Right cardiac atrium (tissue), 5 donors: Measurements from ENCODE around the gene SPO11. TPM values are rescaled to one million over a fixed set of nuclear protein-coding genes. Genes with fewer than 3 reads are reported as not detected.

Experiments
- ATAC-seq, 2 donors: fragments of 200-7000 bp; cut with Tn5 transposase; one replicate each; pipeline versions ENCODE4 v1.8.0 to v1.9.1; 2020; ENCODE audit warnings: moderate library complexity in 2 of 2, mild to moderate bottlenecking in 1 of 2
- DNase-seq, 3 donors: peaks; one replicate each; pipeline ENCODE4 v3.0.0-alpha.2; 2020
- H3K27ac ChIP-seq: one replicate; pipeline ENCODE4 v1.5.1; 2013; ENCODE audit warnings: mild to moderate bottlenecking, low read length, control low read depth, moderate library complexity
- H3K27me3 ChIP-seq: one replicate; pipeline ENCODE4 v1.6.1; 2013; ENCODE audit not compliant: control insufficient read depth, insufficient read depth
- H3K4me1 ChIP-seq: one replicate; pipeline ENCODE4 v1.6.1; 2013; ENCODE audit warnings: low read length; ENCODE audit not compliant: control insufficient read depth, insufficient read depth
- H3K4me3 ChIP-seq: one replicate; pipeline ENCODE4 v1.5.1; 2013; ENCODE audit warnings: low read length, control low read depth
- H3K9me3 ChIP-seq: one replicate; pipeline ENCODE4 v1.6.1; 2013; ENCODE audit warnings: low read length; ENCODE audit not compliant: control insufficient read depth
- WGBS: extraction: QIAGEN DNeasy Blood & Tissue Kit; methylation state at CpG from one replicate; pipeline ENCODE4 v1.1.7; 2013; 5-methylcytosine and 5-hydroxymethylcytosine counted together
- intact Hi-C, 4 donors: fragments of 100-400 bp; cut with DNase I; formaldehyde crosslinking; loops; one replicate each; pipeline versions ENCODE4 v1.11.0 to v1.14.0; 2022 to 2023
- polyA plus RNA-seq: library from polyadenylated mRNA; stranded (reverse); fragments of 200-250 nt; gene quantifications from one replicate; pipeline ENCODE4 v1.2.3, GENCODE V29; 2013
- total RNA-seq, 4 donors: library from RNA; stranded (reverse); fragmentation: NEBNext Ultra II Directional; extraction: Animal tissue kit (Norgen Biotek cat#: 25700); gene quantifications; one replicate each; pipeline ENCODE4 v1.2.1, GENCODE V29; 2021
- donor health status: healthy with polysubstance abuse.
- donor health status: DM: no; HTN: yes; CAD: no.
- donor health status: DM: no; HTN: no; CAD: no.
- donor health status: DM: no; HTN: yes; CAD: no; lungs with severe emphysema.
- donor health status: DM: yes; HTN: yes; CAD: no.

Gene SPO11
- total and polyA plus RNA-seq, 5 donors = not detected

- WGBS = 79% methylated on average over 6 of the region's 6 CpGs
- DNase-seq = no peak
- no peak overlapping the region for H3K27ac ChIP-seq
Measured at GRCh38 chr20:57312138-57312537, 17.5 kb upstream of the SPO11 start.

GRCh38 chr20:57313230-57313629 lies 16.4 kb upstream of the SPO11 start:
- Histone ChIP-seq H3K9me3 (no peaks in the 10 kb centered on the region), H3K4me3 (no peak overlapping the region), H3K27me3 (no peaks in the 10 kb centered on the region), H3K27ac (no peak overlapping the region), H3K4me1 (no peaks in the 10 kb centered on the region)
- 57% methylated on average over 5 of the region's 5 CpGs for WGBS
- DNase-seq = no peak
- ATAC-seq = no peak
- intact Hi-C loops = no loop called here

More at GRCh38 chr20:57312138-57312537, 17.5 kb upstream of the SPO11 start:
- no peaks in the 10 kb centered on the region for H3K9me3 ChIP-seq
- no peak for ATAC-seq
- no peaks in the 10 kb centered on the region for H3K27me3 ChIP-seq
- no peaks in the 10 kb centered on the region for H3K4me1 ChIP-seq
- H3K4me3 ChIP-seq = no peak overlapping the region
- intact Hi-C loops = no loop called here

GRCh38 chr20:57313951-57314350 lies 15.7 kb upstream of the SPO11 start:
- Histone ChIP-seq H3K27ac (no peak overlapping the region), H3K9me3 (no peaks in the 10 kb centered on the region), H3K4me3 (no peak overlapping the region), H3K4me1 (no peaks in the 10 kb centered on the region), H3K27me3 (no peaks in the 10 kb centered on the region)
- ATAC-seq (no peak), DNase-seq (no peak)
- 90% methylated on average over 5 of the region's 5 CpGs for WGBS
- intact Hi-C loops = no loop called here

GRCh38 chr20:57315083-57315975 lies 14.3 kb upstream of the SPO11 start:
- H3K4me1 ChIP-seq = no peaks in the 10 kb centered on the region
- intact Hi-C loops = no loop called here

GRCh38 chr20:57315976-57316480 lies 13.6 kb upstream of the SPO11 start:
- Histone ChIP-seq H3K27me3 (no peaks in the 10 kb centered on the region), H3K4me1 (no peaks in the 10 kb centered on the region), H3K27ac (no peak overlapping the region), H3K9me3 (no peaks in the 10 kb centered on the region), H3K4me3 (no peak overlapping the region)
- ATAC-seq (no peak), DNase-seq (no peak)
- intact Hi-C loops = no loop called here
- 82% methylated on average over 8 of the region's 8 CpGs for WGBS

More at GRCh38 chr20:57315083-57315975, 14.3 kb upstream of the SPO11 start:
- 77% methylated on average over 8 of the region's 8 CpGs for WGBS
- Histone ChIP-seq H3K4me3 (no peak overlapping the region), H3K27ac (no peak overlapping the region), H3K27me3 (no peaks in the 10 kb centered on the region), H3K9me3 (no peaks in the 10 kb centered on the region)
- DNase-seq = no peak
- no peak for ATAC-seq

GRCh38 chr20:57316795-57317201 lies 12.8 kb upstream of the SPO11 start:
- intact Hi-C loops = no loop called here
- 77% methylated on average over 9 of the region's 9 CpGs for WGBS
- no peaks in the 10 kb centered on the region for H3K9me3 ChIP-seq
- H3K27ac ChIP-seq = no peak overlapping the region
- no peak overlapping the region for H3K4me3 ChIP-seq
- no peaks in the 10 kb centered on the region for H3K4me1 ChIP-seq
- DNase-seq (no peak), ATAC-seq (no peak)
- H3K27me3 ChIP-seq = no peaks in the 10 kb centered on the region

- Histone ChIP-seq H3K4me1 (no peaks in the 10 kb centered on the region), H3K9me3 (no peaks in the 10 kb centered on the region), H3K27ac (no peak overlapping the region), H3K27me3 (no peaks in the 10 kb centered on the region), H3K4me3 (no peak overlapping the region)
- 83% methylated on average over 8 of the region's 8 CpGs for WGBS
- intact Hi-C loops = no loop called here
- no peak for DNase-seq
- ATAC-seq = no peak
Measured at GRCh38 chr20:57317316-57317788, 12.3 kb upstream of the SPO11 start.

GRCh38 chr20:57317789-57318371 lies 11.7 kb upstream of the SPO11 start:
- no peak overlapping the region for H3K27ac ChIP-seq
- H3K4me3 ChIP-seq = no peak overlapping the region
- no peak for ATAC-seq
- no peaks in the 10 kb centered on the region for H3K27me3 ChIP-seq
- no peak for DNase-seq
- no peaks in the 10 kb centered on the region for H3K9me3 ChIP-seq
- H3K4me1 ChIP-seq = no peaks in the 10 kb centered on the region
- 70% methylated on average over 14 of the region's 14 CpGs for WGBS
- intact Hi-C loops = no loop called here

GRCh38 chr20:57319584-57319983 lies 10.0 kb upstream of the SPO11 start:
- Histone ChIP-seq H3K27me3 (no peaks in the 10 kb centered on the region), H3K4me3 (no peak overlapping the region), H3K9me3 (no peaks in the 10 kb centered on the region), H3K4me1 (no peaks in the 10 kb centered on the region), H3K27ac (no peak overlapping the region)
- ATAC-seq = no peak
- no peak for DNase-seq
- intact Hi-C loops = no loop called here
- 83% methylated on average over 4 of the region's 4 CpGs for WGBS

- intact Hi-C loops = no loop called here
- Histone ChIP-seq H3K4me1 (no peaks in the 10 kb centered on the region), H3K27me3 (no peaks in the 10 kb centered on the region), H3K4me3 (no peak overlapping the region), H3K9me3 (no peaks in the 10 kb centered on the region), H3K27ac (no peak overlapping the region)
- DNase-seq (no peak), ATAC-seq (no peak)
- 81% methylated on average over 3 of the region's 3 CpGs for WGBS
Measured at GRCh38 chr20:57320358-57320757, 9.2 kb upstream of the SPO11 start.

- Histone ChIP-seq H3K4me1 (no peaks in the 10 kb centered on the region), H3K9me3 (no peaks in the 10 kb centered on the region), H3K27me3 (no peaks in the 10 kb centered on the region), H3K27ac (no peak overlapping the region), H3K4me3 (no peak overlapping the region)
- intact Hi-C loops = no loop called here
- no peak for DNase-seq
- ATAC-seq = no peak
- 81% methylated on average over 2 of the region's 2 CpGs for WGBS
Measured at GRCh38 chr20:57321142-57321541, 8.5 kb upstream of the SPO11 start.
